ENCODE data around the gene CEP131.

CEP131 gene

GRCh38 chr17:81238815-81239713, 16.3 kb upstream of the CEP131 start, which contains the start of the genes NDUFAF8 and TEPSIN:
TSS of gene NDUFAF8 (plus strand) at chr17:81239318. CDS start at chr17:81239364, 46 bp downstream.
TSS of gene TEPSIN (minus strand) at chr17:81239055. CDS start at chr17:81239033, 22 bp downstream.
- peak within 1 kb of the TSS; percentile 81 for H3K4me3 ChIP-seq (replicated peaks; ENCODE audit: low read depth, low read length)
- TF ChIP-seq CTCF (IDR thresholded peaks at IDR 0.05; ENCODE audit: low read length, missing control alignments), result no peak
- peak; percentile 99 for DNase-seq (ENCODE audit: low read depth)

- TF ChIP-seq CTCF (IDR thresholded peaks at IDR 0.05; ENCODE audit: low read length, missing control alignments), result no peak
- DNase-seq (ENCODE audit: low read depth), result no peak
- peak overlapping the region; percentile 80 for H3K4me3 ChIP-seq (replicated peaks; ENCODE audit: low read depth, low read length)
Measured at GRCh38 chr17:81238490-81238814, 15.7 kb upstream of the CEP131 start.

DNA sequence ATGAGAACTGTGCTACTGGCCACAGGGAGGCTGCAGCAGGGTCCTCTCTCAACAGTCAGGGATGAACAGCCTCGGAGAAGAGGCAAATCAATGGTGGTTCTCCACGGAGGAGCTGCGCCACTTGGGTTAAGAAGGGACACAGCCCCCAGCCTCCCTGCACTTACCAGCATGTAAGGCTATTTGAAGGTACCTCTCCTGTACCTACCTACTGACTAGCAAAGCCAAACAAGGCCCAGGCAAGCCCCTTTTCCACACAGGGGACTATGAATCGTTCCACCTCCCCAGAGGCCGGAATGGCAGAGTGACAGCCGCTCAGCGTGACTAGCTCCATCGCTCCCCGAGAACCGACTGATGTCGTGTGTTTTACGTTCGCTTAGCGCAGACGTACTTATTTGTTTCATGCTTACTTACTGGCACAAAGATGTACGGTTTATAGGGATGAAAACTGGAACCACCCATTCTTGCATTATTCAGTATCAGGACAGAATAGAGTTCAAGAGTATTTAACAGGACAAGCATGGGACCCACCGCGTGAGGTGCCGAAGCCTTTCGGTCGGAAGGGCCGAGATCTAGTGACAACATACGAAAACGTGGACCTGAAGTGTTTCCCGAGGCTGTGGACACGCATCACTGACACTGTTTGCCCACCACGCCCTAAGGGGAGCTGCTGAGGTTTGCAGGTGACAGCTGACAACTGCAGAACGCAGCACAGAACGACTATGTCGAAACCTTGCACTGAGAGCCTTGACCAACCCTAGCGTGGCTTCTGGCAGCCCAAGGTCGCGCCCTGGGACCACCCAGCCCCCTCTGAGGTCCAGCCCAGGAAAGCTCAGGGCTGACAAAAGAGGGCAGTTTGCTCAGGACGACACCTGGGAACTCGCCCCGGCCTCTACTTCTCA, 15.1 kb upstream of the CEP131 start:
- TF ChIP-seq CTCF (IDR thresholded peaks at IDR 0.05; ENCODE audit: low read length, missing control alignments), result no peak
- peak overlapping the region; percentile 80 for H3K4me3 ChIP-seq (replicated peaks; ENCODE audit: low read depth, low read length)

DNA sequence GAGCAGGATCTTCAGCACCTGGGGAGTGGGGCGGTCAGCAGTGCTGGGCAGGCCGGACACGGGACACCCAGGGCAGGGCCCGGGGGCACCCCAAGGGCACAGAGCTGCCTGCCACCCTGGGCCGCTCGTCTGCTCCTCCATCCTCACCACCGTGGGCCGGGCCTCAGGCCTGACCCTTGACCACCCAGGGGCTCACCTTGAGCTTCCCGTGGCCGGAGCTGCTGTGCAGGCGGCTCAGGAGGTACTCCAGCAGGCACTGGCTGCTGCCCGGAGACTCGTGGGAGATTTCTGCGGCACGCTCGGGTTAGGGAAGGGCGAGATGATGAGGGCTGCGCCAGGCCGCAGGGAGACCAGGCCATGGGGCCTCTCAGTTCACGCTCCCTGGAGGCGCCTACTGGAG, 14.0 kb upstream of the CEP131 start:
- DNase-seq (ENCODE audit: low read depth), result no peak
- no peak for TF ChIP-seq CTCF (IDR thresholded peaks at IDR 0.05; ENCODE audit: low read length, missing control alignments)
- no peak overlapping the region for H3K4me3 ChIP-seq (replicated peaks; ENCODE audit: low read depth, low read length)

More for the DNA sequence above, 15.1 kb upstream of the CEP131 start:
- no peak for DNase-seq (ENCODE audit: low read depth)

- no peak for DNase-seq (ENCODE audit: low read depth)
- no peak for TF ChIP-seq CTCF (IDR thresholded peaks at IDR 0.05; ENCODE audit: low read length, missing control alignments)
Measured at GRCh38 chr17:81235822-81236740, 13.3 kb upstream of the CEP131 start.

More at GRCh38 chr17:81235822-81236740, 13.3 kb upstream of the CEP131 start:
- no peak overlapping the region for H3K4me3 ChIP-seq (replicated peaks; ENCODE audit: low read depth, low read length)

Measured in fibroblast of pulmonary artery (primary cell).